ENCODE measurements around the gene PRDM16. TPM values are rescaled to one million over a fixed set of nuclear protein-coding genes. Genes with fewer than 3 reads are reported as not detected.

The PRDM16 gene
- total RNA-seq, 4 donors from 2014 or later = 0.41 to 0.95 TPM; not detected in 2

GRCh38 chr1:3050603-3051002 is 18.4 kb upstream of the PRDM16 start:
- Histone ChIP-seq H3K4me3 (no peak overlapping the region), H3K9me3 (no peaks in the 10 kb centered on the region), H3K27me3 (peaks cover 39% of the 10 kb centered on the region), H3K36me3 (no peaks in the 10 kb centered on the region), H3K4me1 (no peaks in the 10 kb centered on the region), H3K27ac (no peak overlapping the region)
- intact Hi-C loops (cut with DNase I; ENCODE audit: low total_unique reads) = loop anchor here (10.0 kb wide), 1 partner anchor 224 kb away; no protein-coding TSS in a partner anchor
- no peak for DNase-seq
- TF ChIP-seq EP300 (IDR thresholded peaks at IDR 0.05; ENCODE audit: low read depth) = no peak
- no peak for TF ChIP-seq POLR2AphosphoS5 (IDR thresholded peaks at IDR 0.05)
- no peak for TF ChIP-seq POLR2A (IDR thresholded peaks at IDR 0.05)
- TF ChIP-seq, protein P1, sequence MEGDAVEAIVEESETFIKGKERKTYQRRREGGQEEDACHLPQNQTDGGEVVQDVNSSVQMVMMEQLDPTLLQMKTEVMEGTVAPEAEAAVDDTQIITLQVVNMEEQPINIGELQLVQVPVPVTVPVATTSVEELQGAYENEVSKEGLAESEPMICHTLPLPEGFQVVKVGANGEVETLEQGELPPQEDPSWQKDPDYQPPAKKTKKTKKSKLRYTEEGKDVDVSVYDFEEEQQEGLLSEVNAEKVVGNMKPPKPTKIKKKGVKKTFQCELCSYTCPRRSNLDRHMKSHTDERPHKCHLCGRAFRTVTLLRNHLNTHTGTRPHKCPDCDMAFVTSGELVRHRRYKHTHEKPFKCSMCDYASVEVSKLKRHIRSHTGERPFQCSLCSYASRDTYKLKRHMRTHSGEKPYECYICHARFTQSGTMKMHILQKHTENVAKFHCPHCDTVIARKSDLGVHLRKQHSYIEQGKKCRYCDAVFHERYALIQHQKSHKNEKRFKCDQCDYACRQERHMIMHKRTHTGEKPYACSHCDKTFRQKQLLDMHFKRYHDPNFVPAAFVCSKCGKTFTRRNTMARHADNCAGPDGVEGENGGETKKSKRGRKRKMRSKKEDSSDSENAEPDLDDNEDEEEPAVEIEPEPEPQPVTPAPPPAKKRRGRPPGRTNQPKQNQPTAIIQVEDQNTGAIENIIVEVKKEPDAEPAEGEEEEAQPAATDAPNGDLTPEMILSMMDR (IDR thresholded peaks at IDR 0.05) = no peak
- in situ Hi-C loops (cut with MboI; ENCODE audit: low pct_ligation_motif_present in 1 of 4, low pct_unique_long_range_greater_than_20kb in 1 of 4, low sequenced_read_pairs in 3 of 4) = no loop called here

DNA sequence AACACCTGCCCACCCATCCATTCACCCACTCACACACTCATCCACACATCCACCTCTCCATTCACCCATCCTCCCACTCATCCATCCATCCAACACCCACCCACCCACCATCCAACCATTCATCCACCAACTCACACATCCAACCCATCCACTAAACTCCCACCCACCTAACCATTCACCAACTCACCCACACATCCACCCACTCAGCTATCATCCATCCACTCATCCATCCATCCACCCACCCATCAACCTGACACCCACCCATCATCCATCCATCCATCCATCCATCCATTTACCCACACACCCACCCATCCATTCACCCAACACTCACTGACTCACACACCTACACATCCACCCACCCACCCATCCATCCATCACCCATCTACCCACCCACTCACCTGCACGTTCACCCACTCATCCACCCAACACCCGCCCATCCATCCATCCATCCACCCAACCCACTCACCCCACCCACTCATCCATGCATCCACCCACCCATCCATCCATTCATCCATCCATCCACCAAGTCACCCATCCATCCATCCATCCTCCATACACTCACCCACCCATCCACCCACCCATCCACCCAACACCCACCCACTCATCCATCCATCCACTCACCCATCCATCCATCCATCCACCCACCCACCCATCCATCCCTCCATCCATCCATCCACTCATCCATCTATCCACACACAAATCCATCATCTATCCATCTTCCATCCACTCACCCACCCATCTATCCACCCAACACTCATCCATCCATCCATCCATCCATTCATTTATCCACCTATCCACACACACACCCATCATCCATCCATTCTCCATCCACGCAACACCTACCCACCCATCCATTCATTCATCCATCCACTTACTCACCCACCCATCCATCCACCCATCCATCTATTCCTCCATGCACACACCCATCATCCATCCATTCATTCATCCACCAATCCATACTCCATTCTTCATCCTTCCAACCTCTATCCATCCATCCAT is 17.4 kb upstream of the PRDM16 start:
- Histone ChIP-seq H3K9me3 (no peaks in the 10 kb centered on the region), H3K36me3 (no peaks in the 10 kb centered on the region), H3K27ac (no peak overlapping the region), H3K27me3 (peaks cover 38% of the 10 kb centered on the region), H3K4me1 (no peaks in the 10 kb centered on the region), H3K4me3 (no peak overlapping the region)
- in situ Hi-C loops (cut with MboI; ENCODE audit: low pct_ligation_motif_present in 1 of 4, low pct_unique_long_range_greater_than_20kb in 1 of 4, low sequenced_read_pairs in 3 of 4) (no loop called here), intact Hi-C loops (cut with DNase I; ENCODE audit: low total_unique reads) (loop anchor here (10.0 kb wide), 1 partner anchor 223 kb away; no protein-coding TSS in a partner anchor)
- WGBS, 2 donors (ENCODE audit: low coverage in 1 of 2) = 85 to 89% methylated on average over 3 of the region's 3 CpGs
- no peak for TF ChIP-seq EP300 (IDR thresholded peaks at IDR 0.05; ENCODE audit: low read depth)
- TF ChIP-seq POLR2A (IDR thresholded peaks at IDR 0.05) = no peak
- TF ChIP-seq POLR2AphosphoS5 (IDR thresholded peaks at IDR 0.05) = no peak
- TF ChIP-seq, protein P1 (IDR thresholded peaks at IDR 0.05) = no peak
- no peak for DNase-seq

GRCh38 chr1:3052501-3052900 is 16.5 kb upstream of the PRDM16 start:
- H3K4me1 ChIP-seq = no peaks in the 10 kb centered on the region
- no peak overlapping the region for H3K27ac ChIP-seq
- H3K27me3 ChIP-seq = peaks cover 46% of the 10 kb centered on the region
- no peak overlapping the region for H3K4me3 ChIP-seq
- DNase-seq = no peak
- in situ Hi-C loops (cut with MboI; ENCODE audit: low pct_ligation_motif_present in 1 of 4, low pct_unique_long_range_greater_than_20kb in 1 of 4, low sequenced_read_pairs in 3 of 4) (no loop called here), intact Hi-C loops (cut with DNase I; ENCODE audit: low total_unique reads) (loop anchor here (10.0 kb wide), 1 partner anchor 222 kb away; no protein-coding TSS in a partner anchor)
- no peaks in the 10 kb centered on the region for H3K36me3 ChIP-seq
- WGBS, 2 donors (ENCODE audit: low coverage in 1 of 2) = 88% methylated on average over 5 of the region's 5 CpGs; no CpG with 5 or more reads in 1 of the 2 donors
- no peak for TF ChIP-seq POLR2AphosphoS5 (IDR thresholded peaks at IDR 0.05)
- no peak for TF ChIP-seq POLR2A (IDR thresholded peaks at IDR 0.05)
- no peak for TF ChIP-seq EP300 (IDR thresholded peaks at IDR 0.05; ENCODE audit: low read depth)
- TF ChIP-seq, protein P1 (IDR thresholded peaks at IDR 0.05) = no peak
- H3K9me3 ChIP-seq = no peaks in the 10 kb centered on the region

DNA sequence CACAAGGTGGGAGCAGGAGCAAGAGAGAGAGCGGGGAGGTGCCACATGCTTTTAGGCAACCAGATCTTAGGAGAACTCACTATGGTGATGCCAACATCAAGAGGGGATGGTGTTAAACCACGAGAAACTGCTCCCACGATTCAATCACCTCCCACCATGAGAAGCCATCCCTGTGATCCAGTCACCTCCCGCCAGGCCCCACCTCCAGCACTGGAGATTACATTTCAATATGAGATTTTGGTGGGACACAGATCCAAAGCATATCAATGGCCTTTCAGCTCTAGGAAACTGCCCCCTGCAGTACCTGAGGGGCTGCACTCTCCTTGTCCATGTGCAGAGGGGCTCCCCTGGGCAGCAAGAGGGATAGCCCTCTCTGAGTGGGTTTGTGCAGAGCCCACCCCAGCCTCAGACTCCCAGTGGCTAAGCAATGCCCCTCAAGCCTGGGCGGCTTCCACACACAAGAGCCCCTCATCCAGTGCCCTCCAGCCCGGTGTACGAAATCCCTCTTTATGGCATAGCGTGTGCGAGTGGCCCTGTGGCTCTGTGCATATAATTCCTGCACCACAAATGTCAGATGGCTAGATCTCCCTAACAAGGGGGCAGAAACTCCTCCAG is 15.5 kb upstream of the PRDM16 start:
- in situ Hi-C loops (cut with MboI; ENCODE audit: low pct_ligation_motif_present in 1 of 4, low pct_unique_long_range_greater_than_20kb in 1 of 4, low sequenced_read_pairs in 3 of 4) = no loop called here
- Histone ChIP-seq H3K27ac (no peak overlapping the region), H3K4me1 (no peaks in the 10 kb centered on the region), H3K4me3 (no peak overlapping the region), H3K9me3 (no peaks in the 10 kb centered on the region), H3K27me3 (peaks cover 48% of the 10 kb centered on the region), H3K36me3 (no peaks in the 10 kb centered on the region)
- DNase-seq = no peak
- TF ChIP-seq POLR2AphosphoS5 (IDR thresholded peaks at IDR 0.05) (no peak), POLR2A (IDR thresholded peaks at IDR 0.05) (no peak), EP300 (IDR thresholded peaks at IDR 0.05; ENCODE audit: low read depth) (no peak)
- TF ChIP-seq, protein P1 (IDR thresholded peaks at IDR 0.05) = no peak
- 86% methylated on average over 9 of the region's 9 CpGs; no CpG with 5 or more reads in 1 of the 2 donors for WGBS, 2 donors (ENCODE audit: low coverage in 1 of 2)
- intact Hi-C loops (cut with DNase I; ENCODE audit: low total_unique reads) = loop anchor here (10.0 kb wide), 1 partner anchor 221 kb away; no protein-coding TSS in a partner anchor
